ENCODE data around the gene RCC1.

GRCh38 chr1:28508435-28508754 is 2.6 kb downstream of the RCC1 start:
- no peak for TF ChIP-seq CTCF (IDR thresholded peaks at IDR 0.05)
- no peak for TF ChIP-seq POLR2A (IDR thresholded peaks at IDR 0.05)
